IMR-90 (cell line): ENCODE data around the gene KL. TPM values are rescaled to one million over a fixed set of nuclear protein-coding genes. Genes with fewer than 3 reads are reported as not detected.

ENCODE experiments used
- ATAC-seq: fragments of 200-7000 bp; cut with Tn5 transposase; 2 replicates; pipeline ENCODE4 v1.9.1; 2020; ENCODE audit warnings: low read depth, mild to moderate bottlenecking, moderate library complexity
- BruUV-seq: library from RNA; stranded (reverse); fragments of 400-500 nt; replicated peaks from 2 replicates; lab custom pipeline; 2021; lab: Mats Ljungman, UMichigan
- CTCF ChIA-PET: fragments of 300-600 bp; formaldehyde crosslinking; extraction: SDS; loops from one replicate; lab custom pipeline; 2021; ENCODE audit warnings: antibody characterized with exemption; lab: Yijun Ruan, JAX
- POLR2A ChIA-PET: fragments of 300-600 bp; sonication (Branson Sonifier 250); formaldehyde crosslinking; loops from one replicate; lab custom pipeline; 2022; ENCODE audit warnings: antibody characterized with exemption; ENCODE audit not compliant: unreplicated experiment; lab: Charles Lee
- DNase-seq: peaks from one replicate; pipeline ENCODE4 v3.0.0; 2013
- H2AFZ ChIP-seq: replicated peaks from 2 replicates; pipeline ENCODE3; 2013; ENCODE audit warnings: low read length, mild to moderate bottlenecking; ENCODE audit not compliant: poor library complexity
- H2AK5ac ChIP-seq: 2 replicates; pipeline ENCODE4 v1.6.1; 2013; ENCODE audit warnings: low read depth, low read length, inconsistent platforms
- H2AK9ac ChIP-seq: replicated peaks from 2 replicates; pipeline ENCODE3; 2013; ENCODE audit warnings: mild to moderate bottlenecking, low read depth, low read length, moderate library complexity; ENCODE audit not compliant: poor library complexity
- H2BK120ac ChIP-seq: 2 replicates; pipeline ENCODE4 v1.6.1; 2013; ENCODE audit warnings: low read depth, low read length, inconsistent platforms
- H2BK15ac ChIP-seq: 3 replicates; pipeline ENCODE4 v1.6.1; 2013; ENCODE audit warnings: low read depth, low read length, inconsistent platforms
- H2BK20ac ChIP-seq: 2 replicates; pipeline ENCODE4 v1.6.1; 2013; ENCODE audit warnings: low read depth, mild to moderate bottlenecking, inconsistent platforms, low read length, moderate library complexity
- H2BK5ac ChIP-seq: 2 replicates; pipeline ENCODE4 v1.6.1; 2013; ENCODE audit warnings: mild to moderate bottlenecking, low read depth, low read length, inconsistent platforms; ENCODE audit not compliant: poor library complexity, severe bottlenecking
- H3K14ac ChIP-seq: replicated peaks from 2 replicates; pipeline ENCODE4 v1.6.1; 2013; ENCODE audit warnings: low read depth, low read length, inconsistent platforms
- H3K18ac ChIP-seq: 2 replicates; pipeline ENCODE4 v1.6.1; 2013; ENCODE audit warnings: low read depth, low read length, control low read depth
- H3K23ac ChIP-seq: 2 replicates; pipeline ENCODE4 v1.6.1; 2013; ENCODE audit warnings: low read depth, low read length, inconsistent platforms
- H3K27ac ChIP-seq: 2 replicates; pipeline ENCODE4 v1.5.1; 2013; ENCODE audit warnings: mild to moderate bottlenecking, control low read depth, low read length; ENCODE audit not compliant: insufficient read depth
- H3K27me3 ChIP-seq: 2 replicates; pipeline ENCODE4 v1.6.1; 2013; ENCODE audit warnings: low read length; ENCODE audit not compliant: control insufficient read depth, insufficient read depth
- H3K36me3 ChIP-seq: 2 replicates; pipeline ENCODE4 v1.6.1; 2013; ENCODE audit warnings: low read length, mixed read lengths; ENCODE audit not compliant: control insufficient read depth, insufficient read depth
- H3K4ac ChIP-seq: 2 replicates; pipeline ENCODE4 v1.6.1; 2013; ENCODE audit warnings: low read depth, low read length, inconsistent platforms
- H3K4me1 ChIP-seq: 2 replicates; pipeline ENCODE4 v1.6.1; 2013; ENCODE audit warnings: low read length, mixed read lengths; ENCODE audit not compliant: control insufficient read depth, insufficient read depth
- H3K4me2 ChIP-seq: 2 replicates; pipeline ENCODE4 v1.6.1; 2013; ENCODE audit warnings: low read depth, mild to moderate bottlenecking, control low read depth, low read length, moderate library complexity
- H3K4me3 ChIP-seq: 2 replicates; pipeline ENCODE4 v1.5.1; 2013; ENCODE audit warnings: low read depth, mild to moderate bottlenecking, control low read depth, low read length, moderate library complexity; ENCODE audit not compliant: insufficient read depth
- H3K56ac ChIP-seq: 2 replicates; pipeline ENCODE4 v1.6.1; 2013; ENCODE audit warnings: low read length, inconsistent platforms; ENCODE audit not compliant: insufficient read depth; ENCODE audit errors: extremely low read depth
- H3K79me1 ChIP-seq, 2 experiments: 2 replicates each; pipeline ENCODE4 v1.6.1; 2013; ENCODE audit warnings: low read length in 2 of 2, inconsistent platforms in 1 of 2, low read depth in 1 of 2
- H3K9ac ChIP-seq: 2 replicates; pipeline ENCODE4 v1.6.1; 2013; ENCODE audit warnings: low read depth, low read length, control low read depth
- H3K9me1 ChIP-seq: 2 replicates; pipeline ENCODE4 v1.6.1; 2013; ENCODE audit warnings: low read length, inconsistent platforms; ENCODE audit not compliant: insufficient read depth
- H3K9me3 ChIP-seq: 2 replicates; pipeline ENCODE4 v1.6.1; 2013; ENCODE audit warnings: low read length; ENCODE audit not compliant: control insufficient read depth, insufficient read depth
- H4K20me1 ChIP-seq: 2 replicates; pipeline ENCODE4 v1.6.1; 2013; ENCODE audit warnings: low read length, inconsistent platforms; ENCODE audit not compliant: insufficient read depth
- H4K5ac ChIP-seq: 2 replicates; pipeline ENCODE4 v1.6.1; 2013; ENCODE audit warnings: mild to moderate bottlenecking, low read depth, low read length, control low read depth
- H4K8ac ChIP-seq, 2 experiments: 2 replicates each; pipeline ENCODE4 v1.6.1; 2013; ENCODE audit warnings: low read depth in 2 of 2, low read length in 2 of 2, control low read depth in 1 of 2, inconsistent platforms in 1 of 2
- H4K91ac ChIP-seq: 2 replicates; pipeline ENCODE4 v1.6.1; 2013; ENCODE audit warnings: low read depth, low read length, inconsistent platforms; ENCODE audit not compliant: insufficient read depth
- BHLHE40 ChIP-seq: fragments of 150-350 bp; IDR thresholded peaks from 2 replicates; pipeline ENCODE4 v1.6.1; 2016; ENCODE audit warnings: mild to moderate bottlenecking, low read depth, low read length
- CEBPB ChIP-seq: IDR thresholded peaks from 2 replicates; pipeline ENCODE4 v1.6.1; 2012; ENCODE audit warnings: low read depth, low read length, improper control_type of control experiment
- CHD1 ChIP-seq: IDR thresholded peaks from 2 replicates; pipeline ENCODE4 v1.6.1; 2012; ENCODE audit warnings: low read depth, low read length, improper control_type of control experiment
- FOS ChIP-seq: fragments of 150-350 bp; IDR thresholded peaks from 2 replicates; pipeline ENCODE4 v1.6.1; 2016; ENCODE audit warnings: low read depth, low read length
- MAFK ChIP-seq: IDR thresholded peaks from 2 replicates; pipeline ENCODE4 v1.6.1; 2012; ENCODE audit warnings: low read depth, low read length, improper control_type of control experiment
- MAZ ChIP-seq: IDR thresholded peaks from 2 replicates; pipeline ENCODE4 v1.6.1; 2012; ENCODE audit warnings: low read depth, mild to moderate bottlenecking, low read length, improper control_type of control experiment, moderate library complexity, borderline replicate concordance
- MXI1 ChIP-seq: IDR thresholded peaks from 2 replicates; pipeline ENCODE4 v1.6.1; 2012; ENCODE audit warnings: low read depth, mild to moderate bottlenecking, low read length, moderate library complexity, borderline replicate concordance
- NFE2L2 ChIP-seq: fragments of 150-350 bp; IDR thresholded peaks from 2 replicates; pipeline ENCODE4 v1.6.1; 2016; ENCODE audit warnings: low read depth, mild to moderate bottlenecking, low read length
- POLR2A ChIP-seq: IDR thresholded peaks from 2 replicates; pipeline ENCODE4 v1.6.1; 2012; ENCODE audit warnings: mild to moderate bottlenecking, low read depth, low read length
- RAD21 ChIP-seq: IDR thresholded peaks from 2 replicates; pipeline ENCODE4 v1.6.1; 2012; ENCODE audit warnings: low read length, improper control_type of control experiment
- RCOR1 ChIP-seq: IDR thresholded peaks from 2 replicates; pipeline ENCODE4 v1.6.1; 2012; ENCODE audit warnings: mild to moderate bottlenecking, low read length, improper control_type of control experiment; ENCODE audit not compliant: insufficient replicate concordance
- RFX5 ChIP-seq: IDR thresholded peaks from 2 replicates; pipeline ENCODE4 v1.8.0; 2012; ENCODE audit warnings: low read depth, mild to moderate bottlenecking, low read length, moderate library complexity
- SMC3 ChIP-seq: fragments of 150-350 bp; IDR thresholded peaks from 2 replicates; pipeline ENCODE4 v1.6.1; 2016; ENCODE audit warnings: low read depth, mild to moderate bottlenecking, antibody characterized with exemption, low read length, moderate library complexity
- WGBS, 2 experiments: methylation state at CpG; one replicate each; pipeline versions ENCODE4 v1.1.5 to v1.1.7; 2013; ENCODE audit warnings: missing lambda C conversion rate in 2 of 2; ENCODE audit not compliant: insufficient read length in 1 of 2; ENCODE audit errors: extremely low coverage in 2 of 2; 5-methylcytosine and 5-hydroxymethylcytosine counted together
- dilution Hi-C: fragments of 300-500 bp; cut with HindIII; formaldehyde crosslinking; loops from one replicate; pipeline ENCODE4 v1.14.3; 2018; ENCODE audit warnings: low sequenced_read_pairs; ENCODE audit not compliant: unreplicated experiment
- in situ Hi-C: fragments of 300-500 bp; cut with MboI; formaldehyde crosslinking; loops from 3 replicates; pipeline ENCODE4 v1.14.3; 2019; ENCODE audit warnings: low sequenced_read_pairs, inconsistent platforms, mixed read lengths
- intact Hi-C: fragments of 100-400 bp; cut with micrococcal nuclease; formaldehyde crosslinking; loops from 2 replicates; pipeline ENCODE4 v1.10.0; 2022
- polyA plus RNA-seq, 3 experiments: library from polyadenylated mRNA; depleted of rRNA; stranded (reverse); fragments of >200 nt; gene quantifications; 2 replicates each; pipeline ENCODE4 v1.2.3, GENCODE V29; 2012; ENCODE audit warnings: low replicate concordance in 1 of 3
- total RNA-seq: library from RNA; depleted of rRNA; stranded (reverse); fragments of >200 nt; gene quantifications from 2 replicates; pipeline ENCODE4 v1.2.3, GENCODE V29; 2012
- TF ChIP-seq, protein P1 (sequence below): conservative IDR thresholded peaks from 2 replicates; pipeline ENCODE4 v1.5.1; 2012; ENCODE audit warnings: mild to moderate bottlenecking, low read depth, low read length, improper control_type of control experiment
- TF ChIP-seq, protein P2 (sequence below): fragments of 150-350 bp; IDR thresholded peaks from 2 replicates; pipeline ENCODE4 v1.6.1; 2016; ENCODE audit warnings: low read depth, mild to moderate bottlenecking, low read length, moderate library complexity, borderline replicate concordance
- TF ChIP-seq, protein P3 (sequence below): fragments of 150-350 bp; IDR thresholded peaks from 2 replicates; pipeline ENCODE4 v1.6.1; 2017; ENCODE audit warnings: mild to moderate bottlenecking, antibody characterized with exemption, low read length, low read depth

The KL gene
- total and polyA plus RNA-seq, 2 of the 4 experiments (the other 2 are of a cell fraction): not detected

DNA sequence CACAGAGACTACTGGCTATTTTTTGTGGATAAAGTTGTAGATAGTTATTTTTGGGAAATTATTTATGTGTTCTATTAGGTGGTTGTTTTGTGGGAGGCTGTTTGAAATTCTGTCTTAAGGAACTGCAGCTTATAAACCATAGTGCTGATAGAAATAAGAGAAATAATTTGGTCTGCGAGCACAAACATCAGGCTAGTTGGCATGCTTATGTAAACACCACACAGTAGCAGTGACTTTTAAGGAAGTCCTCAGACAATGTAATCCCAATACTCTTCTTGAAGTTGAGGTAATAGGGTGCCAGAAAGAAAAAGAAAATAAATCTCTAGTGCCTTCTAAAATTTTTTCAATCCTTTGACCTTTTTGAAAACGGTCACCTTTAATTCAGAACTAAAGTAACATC lies 23.9 kb downstream of the KL start:
- Histone ChIP-seq H3K27ac (no peak overlapping the region), H3K4me3 (no peak overlapping the region), H3K18ac (no peak overlapping the region), H3K23ac (no peak overlapping the region), H4K91ac (no peak overlapping the region), H3K9me3 (no peaks in the 10 kb centered on the region), H2BK120ac (no peak overlapping the region), H3K9me1 (peaks cover 3% of the 10 kb centered on the region), H3K56ac (no peak overlapping the region), H4K20me1 (no peaks in the 10 kb centered on the region), H4K8ac (no peak overlapping the region), H2BK15ac (no peak overlapping the region), H3K9ac (no peak overlapping the region), H3K79me1 (no peaks in the 10 kb centered on the region), H2AK9ac (no peak overlapping the region), H2AK5ac (no peak overlapping the region), H3K14ac (no peak overlapping the region), H2AFZ (no peak overlapping the region), H2BK20ac (no peak overlapping the region), H3K27me3 (no peaks in the 10 kb centered on the region; the same call in 1 of the 2 replicates), H3K4ac (no peak overlapping the region), H2BK5ac (no peak overlapping the region), H4K5ac (no peak overlapping the region), H3K36me3 (no peaks in the 10 kb centered on the region), H3K4me1 (no peaks in the 10 kb centered on the region), H3K4me2 (no peak overlapping the region)
- intact Hi-C loops: no loop called here
- ATAC-seq (peak; percentile 17; the same call in 1 of the 2 replicates), DNase-seq (no peak)
- in situ Hi-C loops: no loop called here
- dilution Hi-C loops: no loop called here
- WGBS, 2 experiments: no CpG with 5 or more reads among the region's 2 CpGs
- TF ChIP-seq, protein P1, sequence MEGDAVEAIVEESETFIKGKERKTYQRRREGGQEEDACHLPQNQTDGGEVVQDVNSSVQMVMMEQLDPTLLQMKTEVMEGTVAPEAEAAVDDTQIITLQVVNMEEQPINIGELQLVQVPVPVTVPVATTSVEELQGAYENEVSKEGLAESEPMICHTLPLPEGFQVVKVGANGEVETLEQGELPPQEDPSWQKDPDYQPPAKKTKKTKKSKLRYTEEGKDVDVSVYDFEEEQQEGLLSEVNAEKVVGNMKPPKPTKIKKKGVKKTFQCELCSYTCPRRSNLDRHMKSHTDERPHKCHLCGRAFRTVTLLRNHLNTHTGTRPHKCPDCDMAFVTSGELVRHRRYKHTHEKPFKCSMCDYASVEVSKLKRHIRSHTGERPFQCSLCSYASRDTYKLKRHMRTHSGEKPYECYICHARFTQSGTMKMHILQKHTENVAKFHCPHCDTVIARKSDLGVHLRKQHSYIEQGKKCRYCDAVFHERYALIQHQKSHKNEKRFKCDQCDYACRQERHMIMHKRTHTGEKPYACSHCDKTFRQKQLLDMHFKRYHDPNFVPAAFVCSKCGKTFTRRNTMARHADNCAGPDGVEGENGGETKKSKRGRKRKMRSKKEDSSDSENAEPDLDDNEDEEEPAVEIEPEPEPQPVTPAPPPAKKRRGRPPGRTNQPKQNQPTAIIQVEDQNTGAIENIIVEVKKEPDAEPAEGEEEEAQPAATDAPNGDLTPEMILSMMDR: no peak
- TF ChIP-seq RCOR1 (no peak), POLR2A (no peak), SMC3 (no peak), CHD1 (no peak), MXI1 (no peak), BHLHE40 (no peak), RAD21 (no peak), MAFK (no peak), FOS (no peak), CEBPB (no peak), RFX5 (no peak), NFE2L2 (no peak), MAZ (no peak)
- TF ChIP-seq, protein P2, sequence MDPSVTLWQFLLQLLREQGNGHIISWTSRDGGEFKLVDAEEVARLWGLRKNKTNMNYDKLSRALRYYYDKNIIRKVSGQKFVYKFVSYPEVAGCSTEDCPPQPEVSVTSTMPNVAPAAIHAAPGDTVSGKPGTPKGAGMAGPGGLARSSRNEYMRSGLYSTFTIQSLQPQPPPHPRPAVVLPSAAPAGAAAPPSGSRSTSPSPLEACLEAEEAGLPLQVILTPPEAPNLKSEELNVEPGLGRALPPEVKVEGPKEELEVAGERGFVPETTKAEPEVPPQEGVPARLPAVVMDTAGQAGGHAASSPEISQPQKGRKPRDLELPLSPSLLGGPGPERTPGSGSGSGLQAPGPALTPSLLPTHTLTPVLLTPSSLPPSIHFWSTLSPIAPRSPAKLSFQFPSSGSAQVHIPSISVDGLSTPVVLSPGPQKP: no peak
- TF ChIP-seq, protein P3, sequence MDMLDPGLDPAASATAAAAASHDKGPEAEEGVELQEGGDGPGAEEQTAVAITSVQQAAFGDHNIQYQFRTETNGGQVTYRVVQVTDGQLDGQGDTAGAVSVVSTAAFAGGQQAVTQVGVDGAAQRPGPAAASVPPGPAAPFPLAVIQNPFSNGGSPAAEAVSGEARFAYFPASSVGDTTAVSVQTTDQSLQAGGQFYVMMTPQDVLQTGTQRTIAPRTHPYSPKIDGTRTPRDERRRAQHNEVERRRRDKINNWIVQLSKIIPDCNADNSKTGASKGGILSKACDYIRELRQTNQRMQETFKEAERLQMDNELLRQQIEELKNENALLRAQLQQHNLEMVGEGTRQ: no peak
- no TSS peak for BruUV-seq
- ChIA-PET CTCF (interaction anchor here (0.5 kb wide), 1 partner anchor 371 kb away, joined by 6 read pairs; no protein-coding TSS in a partner anchor), POLR2A (no interaction called here)
